Measurements from ENCODE around the gene DAP. TPM values are rescaled to one million over a fixed set of nuclear protein-coding genes. Genes with fewer than 3 reads are reported as not detected.

Gene DAP
- polyA plus RNA-seq, 1 donor = 47.3 TPM

GRCh38 chr5:10709933-10710332, 51.1 kb downstream of the DAP start:
- DNase-seq (ENCODE audit: low read depth) = no peak

GRCh38 chr5:10709409-10709808, 51.6 kb downstream of the DAP start:
- no peak for DNase-seq (ENCODE audit: low read depth)

GRCh38 chr5:10708189-10708944, 52.7 kb downstream of the DAP start:
- no peak for DNase-seq (ENCODE audit: low read depth)

GRCh38 chr5:10707198-10708142, 53.6 kb downstream of the DAP start:
- DNase-seq (ENCODE audit: low read depth) = no peak

- no peak for DNase-seq (ENCODE audit: low read depth)
Measured at GRCh38 chr5:10706326-10706725, 54.7 kb downstream of the DAP start.

- no peak for DNase-seq (ENCODE audit: low read depth)
Measured at GRCh38 chr5:10705747-10706146, 55.3 kb downstream of the DAP start.

- no peak for DNase-seq (ENCODE audit: low read depth)
Measured at GRCh38 chr5:10704949-10705621, 55.9 kb downstream of the DAP start.

- no peak for DNase-seq (ENCODE audit: low read depth)
Measured at GRCh38 chr5:10703676-10704075, 57.4 kb downstream of the DAP start.

- DNase-seq (ENCODE audit: low read depth) = no peak
Measured at GRCh38 chr5:10702911-10703491, 58.0 kb downstream of the DAP start.

- no peak for DNase-seq (ENCODE audit: low read depth)
Measured at GRCh38 chr5:10702040-10702629, 58.9 kb downstream of the DAP start.

GRCh38 chr5:10701567-10702039, 59.4 kb downstream of the DAP start:
- no peak for DNase-seq (ENCODE audit: low read depth)

GRCh38 chr5:10700516-10700915, 60.5 kb downstream of the DAP start:
- no peak for DNase-seq (ENCODE audit: low read depth)

- DNase-seq (ENCODE audit: low read depth) = no peak
Measured at GRCh38 chr5:10699987-10700386, 61.0 kb downstream of the DAP start.

- no peak for DNase-seq (ENCODE audit: low read depth)
Measured at GRCh38 chr5:10699281-10699874, 61.7 kb downstream of the DAP start.

- no peak for DNase-seq (ENCODE audit: low read depth)
Measured at GRCh38 chr5:10695759-10696543, 65.1 kb downstream of the DAP start.

GRCh38 chr5:10695055-10695649, 65.9 kb downstream of the DAP start:
- no peak for DNase-seq (ENCODE audit: low read depth)

GRCh38 chr5:10691826-10692785, 68.9 kb downstream of the DAP start:
- no peak for DNase-seq (ENCODE audit: low read depth)

Data from forelimb muscle (tissue), 1 donor.